SKM-1 (cell line): ENCODE measurements around the gene FGFR2.
"Not testable (repeated sequence)": the region's sequence is repeated elsewhere in the genome, so short reads cannot be mapped to it uniquely, and the experiment has no call there.

Experiments used
- DNase-seq: peaks from one replicate; lab custom pipeline; 2025; ENCODE audit not compliant: unreplicated experiment; lab: John Stamatoyannopoulos, UW

FGFR2 gene

GRCh38 chr10:121526135-121526790, 72.0 kb downstream of the FGFR2 start:
- DNase-seq: no peak

GRCh38 chr10:121525251-121526134, 72.8 kb downstream of the FGFR2 start:
- DNase-seq: no peak

GRCh38 chr10:121524157-121524817, 74.0 kb downstream of the FGFR2 start:
- no peak for DNase-seq

DNA sequence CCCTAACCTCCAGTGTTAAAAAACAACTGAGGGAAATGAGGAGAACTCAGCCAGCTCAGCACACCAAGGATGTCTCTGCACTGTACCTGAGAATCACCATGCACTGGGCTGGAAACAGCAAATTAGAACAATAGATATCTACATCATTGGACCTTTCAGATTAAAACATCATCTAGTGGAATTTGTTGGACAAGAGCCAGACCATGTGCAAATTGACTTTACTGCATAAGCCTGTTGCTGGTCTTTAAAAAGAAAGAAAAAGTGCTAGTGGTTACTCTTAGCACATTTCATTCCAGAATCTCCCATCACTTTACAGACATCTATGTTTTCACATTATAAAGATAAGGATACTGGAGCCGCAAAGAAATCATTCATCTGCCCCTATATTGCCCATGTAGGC, 75.4 kb downstream of the FGFR2 start:
- no peak for DNase-seq

DNA sequence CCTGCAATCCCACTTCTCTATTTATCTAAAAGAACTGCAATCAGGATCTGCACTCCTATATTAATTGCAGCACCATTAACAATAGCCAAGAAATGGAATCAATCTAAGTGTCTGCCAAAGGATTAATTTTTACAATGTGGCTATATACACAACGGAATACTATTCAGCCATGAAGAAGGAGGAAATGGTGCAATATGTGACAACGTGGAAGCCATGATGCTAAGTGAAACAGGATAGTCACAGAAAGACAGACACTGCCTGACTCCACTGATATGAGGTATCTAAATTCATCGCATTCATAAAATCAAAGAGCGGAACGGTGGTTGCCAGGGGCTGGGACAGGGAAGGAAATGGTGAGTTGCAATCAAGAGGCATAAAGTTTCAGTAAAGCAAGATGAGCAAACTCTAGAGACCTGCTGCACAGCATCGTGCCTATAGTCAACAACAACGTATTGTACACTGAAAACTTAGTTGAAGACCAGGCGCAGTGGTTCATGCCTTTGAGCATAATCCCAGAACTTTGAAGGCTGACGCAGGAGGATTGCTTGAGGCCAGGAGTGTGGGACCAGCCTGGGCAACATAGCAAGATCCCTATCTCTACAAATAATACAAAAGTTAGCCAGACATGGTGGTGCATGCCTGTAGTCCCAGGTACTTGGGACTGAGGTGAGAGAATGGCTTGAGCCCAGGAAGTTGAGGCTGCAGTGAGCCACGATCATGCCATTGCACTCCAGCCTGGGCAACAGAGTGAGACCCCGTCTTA, 76.3 kb downstream of the FGFR2 start:
- DNase-seq: no peak

- DNase-seq: not testable (repeated sequence)
These were observed 77.7 kb downstream of the FGFR2 start for GRCh38 chr10:121520526-121520925.

DNA sequence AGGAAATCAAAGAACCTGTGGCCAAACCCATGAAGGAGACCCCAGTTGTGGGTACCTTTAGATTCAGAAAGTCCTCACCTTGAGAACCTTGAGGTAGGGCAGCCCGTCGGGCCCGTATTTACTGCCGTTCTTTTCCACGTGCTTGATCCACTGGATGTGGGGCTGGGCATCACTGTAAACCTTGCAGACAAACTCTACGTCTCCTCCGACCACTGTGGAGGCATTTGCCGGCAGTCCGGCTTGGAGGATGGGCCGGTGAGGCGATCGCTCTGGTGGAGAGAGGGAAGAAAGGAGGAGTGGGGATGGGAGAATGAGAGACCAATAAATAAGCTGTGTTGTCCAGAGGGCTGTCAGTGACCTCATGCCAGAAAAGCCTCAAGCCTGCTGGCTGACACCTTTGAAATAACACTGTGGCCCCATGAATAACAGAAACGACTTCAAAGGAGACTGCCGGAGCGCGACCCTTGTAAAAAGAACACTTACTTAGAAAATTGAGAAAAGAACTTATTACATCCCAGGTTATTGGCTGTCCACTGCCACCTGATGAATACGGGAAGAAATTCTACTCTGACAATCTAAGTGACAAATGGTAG, 78.2 kb downstream of the FGFR2 start:
- DNase-seq: no peak

DNA sequence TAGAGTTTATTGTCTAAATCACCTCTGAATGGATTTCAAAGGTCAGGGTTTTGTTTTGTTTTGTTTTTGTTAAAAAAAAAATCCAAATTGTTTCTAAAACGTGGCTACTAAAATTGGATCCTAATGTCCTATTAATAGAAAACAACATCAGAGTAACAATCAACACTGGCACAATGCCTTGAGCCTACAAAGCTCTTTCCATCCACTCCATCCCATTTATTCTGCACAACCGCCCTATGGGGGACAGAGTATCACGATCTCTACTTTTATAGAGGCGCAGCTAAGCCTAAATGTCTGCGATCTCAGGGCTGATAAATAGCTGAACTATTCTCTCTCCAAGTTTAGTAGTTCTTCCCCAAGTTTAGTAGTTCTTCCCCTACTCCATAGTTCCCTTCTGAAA, 78.8 kb downstream of the FGFR2 start:
- DNase-seq: no peak

DNA sequence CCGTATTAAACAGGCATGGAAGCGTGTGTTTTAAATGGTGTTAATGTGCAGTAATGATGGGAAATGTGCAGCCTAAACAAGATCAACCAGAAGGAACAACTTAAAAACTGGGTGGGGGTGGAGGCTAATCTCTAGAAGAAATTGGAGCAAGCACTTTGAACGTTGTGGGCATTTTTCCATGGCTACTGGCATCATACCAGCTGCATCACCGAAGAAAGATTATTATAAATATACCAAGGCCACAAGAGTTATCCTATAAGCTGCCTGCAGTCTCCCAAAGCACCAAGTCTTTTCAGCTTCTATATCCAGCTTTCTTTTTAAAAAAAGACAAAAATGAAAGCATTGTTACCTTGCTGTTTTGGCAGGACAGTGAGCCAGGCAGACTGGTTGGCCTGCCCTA, 79.9 kb downstream of the FGFR2 start:
- no peak for DNase-seq

- DNase-seq: no peak
These were observed 82.0 kb downstream of the FGFR2 start for GRCh38 chr10:121516093-121516865.

DNA sequence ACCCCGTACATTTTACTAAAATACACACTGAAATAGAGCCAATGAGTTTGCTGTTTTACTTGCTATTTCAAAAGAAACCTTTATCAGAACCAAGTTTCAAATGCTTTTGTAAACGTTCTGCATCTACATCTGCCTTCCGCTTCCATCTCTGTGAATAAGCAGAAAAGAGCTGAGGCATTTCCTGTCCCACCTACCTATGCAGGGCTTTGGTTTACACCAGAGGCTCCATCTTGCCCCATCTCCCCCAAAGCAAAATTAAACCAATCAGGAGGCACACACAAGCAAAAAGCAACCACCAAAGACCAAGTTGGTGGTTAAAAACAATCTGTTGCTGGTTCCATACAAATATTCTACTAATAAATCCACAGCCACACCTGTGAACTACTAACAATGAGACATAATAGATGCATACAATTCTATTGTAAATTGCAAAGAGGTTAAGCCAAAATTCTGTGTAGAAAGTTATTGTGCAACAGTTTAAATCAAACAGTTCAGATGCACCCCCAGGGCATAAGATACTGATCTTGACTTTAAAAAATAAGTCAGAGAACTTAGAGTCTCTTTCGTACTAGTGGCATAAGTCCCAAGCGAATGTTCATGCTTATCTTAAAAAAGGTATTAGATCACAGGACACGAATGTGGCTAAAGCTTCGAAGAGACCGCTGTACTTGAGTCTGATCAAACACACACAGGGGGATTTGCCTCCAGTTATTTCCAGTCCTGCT, 83.9 kb downstream of the FGFR2 start:
- DNase-seq: no peak

DNA sequence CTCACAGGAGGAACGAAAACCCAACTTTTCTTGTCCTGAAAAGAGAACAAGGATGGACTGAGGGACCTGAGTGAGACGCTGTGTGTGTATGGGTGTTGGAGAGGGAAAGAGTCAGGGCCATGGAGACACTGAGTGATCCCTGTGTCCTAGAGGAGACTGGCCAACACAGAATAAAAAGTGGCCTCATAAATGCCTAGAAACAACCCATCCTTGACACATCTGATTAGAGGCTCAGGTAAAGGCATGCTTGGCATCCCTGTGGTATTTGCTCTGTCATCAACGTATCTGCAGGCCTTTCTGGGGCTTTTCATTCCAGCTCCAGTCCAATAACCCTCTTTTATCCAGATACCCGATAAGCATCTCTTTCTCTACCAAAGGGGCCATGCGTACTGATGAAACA, 86.3 kb downstream of the FGFR2 start:
- DNase-seq: no peak

DNA sequence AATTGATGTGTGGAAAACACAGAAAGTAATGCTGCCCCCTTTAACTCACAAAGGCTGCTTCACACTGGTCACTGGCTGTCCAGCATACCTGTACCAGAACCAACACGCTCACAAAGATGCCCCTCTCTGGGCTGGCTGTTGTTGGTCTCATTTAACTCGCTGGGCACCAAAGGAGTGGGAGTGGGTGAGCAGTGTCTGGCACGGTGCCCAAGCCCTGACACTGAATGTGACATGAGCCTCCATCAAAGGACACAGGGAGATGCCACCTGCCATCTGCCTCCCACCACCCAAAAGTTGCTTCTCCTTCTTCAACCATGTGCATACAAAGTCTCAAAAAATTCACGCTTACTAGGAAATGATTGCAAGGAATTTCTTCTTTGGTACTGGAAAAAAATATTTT, 86.8 kb downstream of the FGFR2 start:
- no peak for DNase-seq

DNA sequence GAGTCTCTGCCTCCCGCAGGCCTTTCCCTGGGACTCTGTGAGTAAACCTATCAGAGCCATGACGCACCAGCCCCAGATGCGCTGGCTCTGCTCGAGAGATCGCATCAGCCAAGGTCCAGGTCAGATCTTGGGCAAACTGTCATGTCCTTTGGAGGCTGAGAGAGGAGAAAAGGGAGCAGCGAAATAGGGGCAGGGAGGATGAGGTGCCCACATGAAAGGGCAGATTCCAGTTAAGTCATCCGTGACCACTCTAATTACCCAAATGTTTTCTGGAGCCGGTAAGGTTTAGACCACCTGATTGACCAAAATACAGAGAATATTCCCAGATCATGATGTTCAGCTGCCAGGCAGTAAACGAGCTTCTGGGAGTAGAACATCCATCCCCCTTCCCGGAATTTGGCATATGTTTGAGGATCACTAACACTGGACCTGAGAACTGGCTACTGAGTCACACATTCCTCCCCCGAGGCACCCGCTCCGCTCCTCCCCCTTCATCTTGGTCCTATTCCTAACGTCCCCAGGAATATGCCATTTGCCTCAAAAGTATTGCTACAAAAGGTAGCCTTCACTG, 88.0 kb downstream of the FGFR2 start:
- DNase-seq: no peak

- DNase-seq: no peak
These were observed 88.4 kb downstream of the FGFR2 start for GRCh38 chr10:121509796-121510195.

DNA sequence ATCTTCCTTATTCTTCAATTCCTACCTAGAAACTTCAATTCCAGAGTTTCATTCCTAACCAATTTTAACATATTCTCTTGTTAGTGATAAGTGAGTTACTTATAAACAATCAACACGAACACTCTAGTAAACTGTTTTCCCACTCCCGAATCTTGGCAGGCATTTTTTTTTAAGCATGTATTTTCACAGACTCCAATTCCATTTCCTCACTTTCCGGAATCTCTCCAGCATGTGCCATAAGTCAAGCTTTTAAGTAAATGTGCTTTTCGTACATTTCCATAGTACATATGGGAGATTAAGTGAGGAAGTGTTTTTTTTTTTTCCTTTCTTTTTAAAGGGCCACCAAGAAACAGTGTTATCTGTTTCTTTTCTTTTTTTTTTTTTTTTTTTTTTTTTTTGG, 89.1 kb downstream of the FGFR2 start:
- DNase-seq: no peak

DNA sequence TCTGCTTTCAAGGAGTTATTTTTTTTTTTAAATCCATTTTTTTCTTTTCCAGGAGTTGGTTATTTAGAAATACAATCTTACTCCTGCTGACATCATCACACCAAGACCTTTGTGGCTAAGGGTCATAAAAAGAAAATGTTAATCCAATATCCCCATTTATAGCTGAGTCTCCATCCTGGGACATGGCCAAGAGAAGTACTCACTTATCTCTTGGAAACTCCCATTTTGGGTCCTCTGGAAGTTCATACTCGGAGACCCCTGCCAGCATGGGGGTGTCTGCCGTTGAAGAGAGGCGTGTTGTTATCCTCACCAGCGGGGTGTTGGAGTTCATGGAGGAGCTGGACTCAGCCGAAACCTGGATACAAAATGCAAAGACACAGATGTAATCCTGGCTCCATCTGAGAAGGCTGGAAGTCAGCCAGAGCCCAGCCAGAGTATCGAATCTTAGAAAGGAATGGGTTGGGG, 94.6 kb downstream of the FGFR2 start:
- DNase-seq: no peak

GRCh38 chr10:121501796-121502195, 96.4 kb downstream of the FGFR2 start:
- DNase-seq: no peak
